Neutrophil (primary cell): ENCODE results near the gene MAP2K7.

ENCODE experiments used
- H3K27ac ChIP-seq: fragments of 200-600 bp; sonication (generic); 2 replicates; pipeline ENCODE4 v1.5.1; 2016; ENCODE audit warnings: mild to moderate bottlenecking, moderate library complexity
- H3K27me3 ChIP-seq: fragments of 200-600 bp; sonication (generic); 2 replicates; pipeline ENCODE4 v1.6.0; 2016; ENCODE audit warnings: mild to moderate bottlenecking
- H3K36me3 ChIP-seq: fragments of 200-600 bp; sonication (generic); 2 replicates; pipeline ENCODE4 v1.5.1; 2017
- H3K4me1 ChIP-seq, 2 experiments: fragments of 200-600 bp in 1 of 2; sonication (generic) in 1 of 2; 1 replicate in 1 of 2; 2 replicates in 1 of 2; pipeline versions ENCODE4 v1.5.1 to v1.6.1; 2013 to 2016; ENCODE audit warnings: low read depth in 1 of 2, low read length in 1 of 2, mild to moderate bottlenecking in 1 of 2, moderate library complexity in 1 of 2; ENCODE audit not compliant: control insufficient read depth in 1 of 2, insufficient read depth in 1 of 2
- H3K4me3 ChIP-seq, 2 experiments: fragments of 200-600 bp in 1 of 2; sonication (generic) in 1 of 2; 1 replicate in 1 of 2; 2 replicates in 1 of 2; pipeline ENCODE4 v1.5.1; 2013 to 2016; ENCODE audit warnings: low read depth in 1 of 2, low read length in 1 of 2, mild to moderate bottlenecking in 1 of 2, moderate library complexity in 1 of 2
- H3K9me3 ChIP-seq: fragments of 200-600 bp; sonication (generic); 2 replicates; pipeline ENCODE4 v1.5.1; 2016
- TF ChIP-seq, protein P1 (sequence below): fragments of 200-600 bp; sonication (generic); IDR thresholded peaks from 2 replicates; pipeline ENCODE4 v1.5.1; 2016; ENCODE audit warnings: antibody characterized with exemption

Gene MAP2K7

DNA sequence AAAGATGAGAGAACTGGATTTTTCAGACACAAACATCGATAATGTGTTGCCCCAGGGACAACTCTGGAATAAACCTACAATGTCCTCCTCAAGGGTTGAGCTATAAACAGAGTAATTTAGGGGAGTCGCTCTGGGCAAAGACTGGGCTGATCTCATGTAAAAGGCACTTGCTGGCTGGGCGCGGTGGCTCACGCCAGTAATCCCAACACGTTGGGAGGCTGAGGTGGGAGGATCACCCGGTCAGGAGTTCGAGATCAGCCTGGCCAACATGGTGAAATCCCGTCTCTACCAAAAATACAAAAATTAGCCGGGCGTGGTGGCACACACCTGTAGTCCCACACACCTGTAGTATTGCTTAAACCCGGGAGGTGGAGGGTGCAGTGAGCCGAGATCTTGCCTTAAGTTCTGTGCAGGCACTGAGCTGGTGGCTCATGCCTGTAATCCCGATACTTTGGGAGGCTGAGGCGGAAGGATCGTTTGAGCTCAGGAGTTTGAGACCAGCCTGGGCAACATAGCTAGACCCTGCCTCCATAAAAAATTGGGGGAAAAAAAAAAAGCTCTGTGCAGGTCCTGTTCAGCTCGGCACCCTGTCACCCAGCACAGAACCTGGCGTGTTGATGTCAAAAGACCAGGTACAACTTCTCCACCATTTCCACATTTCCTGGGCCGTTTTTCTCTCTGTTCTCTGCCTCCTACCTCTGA, 38.4 kb downstream of the MAP2K7 start:
- Histone ChIP-seq H3K36me3 (peaks cover 7% of the 10 kb centered on the region), H3K27me3 (no peaks in the 10 kb centered on the region), H3K9me3 (no peaks in the 10 kb centered on the region), H3K4me1 (peaks cover 17 to 23% of the 10 kb centered on the region in 2 experiments), H3K4me3 (no peak overlapping the region), H3K27ac (no peak overlapping the region)
- TF ChIP-seq, protein P1, sequence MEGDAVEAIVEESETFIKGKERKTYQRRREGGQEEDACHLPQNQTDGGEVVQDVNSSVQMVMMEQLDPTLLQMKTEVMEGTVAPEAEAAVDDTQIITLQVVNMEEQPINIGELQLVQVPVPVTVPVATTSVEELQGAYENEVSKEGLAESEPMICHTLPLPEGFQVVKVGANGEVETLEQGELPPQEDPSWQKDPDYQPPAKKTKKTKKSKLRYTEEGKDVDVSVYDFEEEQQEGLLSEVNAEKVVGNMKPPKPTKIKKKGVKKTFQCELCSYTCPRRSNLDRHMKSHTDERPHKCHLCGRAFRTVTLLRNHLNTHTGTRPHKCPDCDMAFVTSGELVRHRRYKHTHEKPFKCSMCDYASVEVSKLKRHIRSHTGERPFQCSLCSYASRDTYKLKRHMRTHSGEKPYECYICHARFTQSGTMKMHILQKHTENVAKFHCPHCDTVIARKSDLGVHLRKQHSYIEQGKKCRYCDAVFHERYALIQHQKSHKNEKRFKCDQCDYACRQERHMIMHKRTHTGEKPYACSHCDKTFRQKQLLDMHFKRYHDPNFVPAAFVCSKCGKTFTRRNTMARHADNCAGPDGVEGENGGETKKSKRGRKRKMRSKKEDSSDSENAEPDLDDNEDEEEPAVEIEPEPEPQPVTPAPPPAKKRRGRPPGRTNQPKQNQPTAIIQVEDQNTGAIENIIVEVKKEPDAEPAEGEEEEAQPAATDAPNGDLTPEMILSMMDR: no peak

- H3K4me3 ChIP-seq: peak overlapping the region; percentile 76
- H3K27ac ChIP-seq: peak overlapping the region; percentile 82
- H3K36me3 ChIP-seq: no peaks in the 10 kb centered on the region
- H3K4me1 ChIP-seq: peaks cover 17 to 23% of the 10 kb centered on the region in 2 experiments
- H3K9me3 ChIP-seq: no peaks in the 10 kb centered on the region
- H3K27me3 ChIP-seq: no peaks in the 10 kb centered on the region
- TF ChIP-seq, protein P1: no peak
These were observed 39.3 kb downstream of the MAP2K7 start for GRCh38 chr19:7942981-7943443.

GRCh38 chr19:7943444-7944176, 39.9 kb downstream of the MAP2K7 start, which contains the start of gene TIMM44:
TIMM44 (minus strand) TSS chr19:7943666; CDS start chr19:7943651, 15 bp downstream.
- Histone ChIP-seq H3K9me3 (no peaks in the 10 kb centered on the region), H3K27me3 (no peaks in the 10 kb centered on the region), H3K27ac (peak within 1 kb of the TSS; percentile 82), H3K4me1 (peaks cover 17 to 23% of the 10 kb centered on the region in 2 experiments), H3K4me3 (peak within 1 kb of the TSS; percentile 76), H3K36me3 (no peaks in the 10 kb centered on the region)
- TF ChIP-seq, protein P1: peak; percentile 49

GRCh38 chr19:7944177-7944761, 40.6 kb downstream of the MAP2K7 start:
- TF ChIP-seq, protein P1: peak; percentile 51
- H3K9me3 ChIP-seq: no peaks in the 10 kb centered on the region
- peaks cover 17 to 23% of the 10 kb centered on the region in 2 experiments for H3K4me1 ChIP-seq
- H3K36me3 ChIP-seq: no peaks in the 10 kb centered on the region
- H3K27me3 ChIP-seq: no peaks in the 10 kb centered on the region
- H3K4me3 ChIP-seq: peak overlapping the region; percentile 76
- H3K27ac ChIP-seq: peak overlapping the region; percentile 82

DNA sequence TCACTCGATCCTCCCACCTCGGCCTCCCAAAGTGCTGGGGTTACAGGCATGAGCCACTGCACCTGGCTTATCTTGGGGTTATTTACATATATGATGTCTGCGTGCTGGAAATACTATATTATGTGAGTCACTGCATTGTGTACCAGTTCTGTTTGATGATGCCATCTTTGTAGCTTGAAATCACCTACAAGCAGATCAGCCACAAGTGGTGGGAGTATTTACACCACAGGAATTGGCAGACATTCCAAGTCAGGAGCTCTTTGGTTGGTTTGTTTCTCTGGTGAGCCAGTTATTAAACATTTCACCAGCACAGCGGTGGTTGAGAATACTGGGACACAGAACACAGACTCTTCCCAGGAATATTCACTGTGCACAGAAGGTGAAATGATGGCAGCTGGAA, 44.3 kb downstream of the MAP2K7 start:
- Histone ChIP-seq H3K27me3 (no peaks in the 10 kb centered on the region), H3K9me3 (no peaks in the 10 kb centered on the region), H3K27ac (no peak overlapping the region), H3K4me1 (peaks cover 21 to 22% of the 10 kb centered on the region in 2 experiments), H3K36me3 (no peaks in the 10 kb centered on the region), H3K4me3 (no peak overlapping the region)
- TF ChIP-seq, protein P1: no peak
